ENCODE measurements around the gene MAPKAP1.

Gene MAPKAP1

GRCh38 chr9:125649315-125649714 is 57.7 kb downstream of the MAPKAP1 start:
- no peak for DNase-seq (ENCODE audit: extremely low spot score, insufficient read length, low read depth)
- FAIRE-seq, result peak; percentile 56

GRCh38 chr9:125648294-125648693 is 58.7 kb downstream of the MAPKAP1 start:
- FAIRE-seq (no peak), DNase-seq (ENCODE audit: extremely low spot score, insufficient read length, low read depth) (no peak)

- no peak for DNase-seq (ENCODE audit: extremely low spot score, insufficient read length, low read depth)
- FAIRE-seq, result peak; percentile 89
These were observed 60.3 kb downstream of the MAPKAP1 start for GRCh38 chr9:125646621-125647100.

GRCh38 chr9:125646217-125646616 is 60.8 kb downstream of the MAPKAP1 start:
- no peak for DNase-seq (ENCODE audit: extremely low spot score, insufficient read length, low read depth)
- no peak for FAIRE-seq

GRCh38 chr9:125644819-125645507 is 62.0 kb downstream of the MAPKAP1 start:
- FAIRE-seq (peak; percentile 55), DNase-seq (ENCODE audit: extremely low spot score, insufficient read length, low read depth) (no peak)

- DNase-seq (ENCODE audit: extremely low spot score, insufficient read length, low read depth) (no peak), FAIRE-seq (no peak)
These were observed 64.7 kb downstream of the MAPKAP1 start for GRCh38 chr9:125642311-125642710.

- peak; percentile 45 for FAIRE-seq
- no peak for DNase-seq (ENCODE audit: extremely low spot score, insufficient read length, low read depth)
These were observed 68.0 kb downstream of the MAPKAP1 start for GRCh38 chr9:125639057-125639456.

- DNase-seq (ENCODE audit: extremely low spot score, insufficient read length, low read depth) (no peak), FAIRE-seq (peak; percentile 78)
These were observed 68.6 kb downstream of the MAPKAP1 start for GRCh38 chr9:125638239-125639045.

- no peak for DNase-seq (ENCODE audit: extremely low spot score, insufficient read length, low read depth)
- no peak for FAIRE-seq
These were observed 69.8 kb downstream of the MAPKAP1 start for GRCh38 chr9:125637241-125637640.

- FAIRE-seq, result no peak
These were observed 71.1 kb downstream of the MAPKAP1 start for GRCh38 chr9:125635888-125636287.

GRCh38 chr9:125634040-125634717 is 72.8 kb downstream of the MAPKAP1 start:
- FAIRE-seq, result peak; percentile 82
- no peak for DNase-seq (ENCODE audit: extremely low spot score, insufficient read length, low read depth)

More at GRCh38 chr9:125635888-125636287, 71.1 kb downstream of the MAPKAP1 start:
- DNase-seq (ENCODE audit: extremely low spot score, insufficient read length, low read depth), result no peak

GRCh38 chr9:125633116-125633745 is 73.8 kb downstream of the MAPKAP1 start:
- no peak for DNase-seq (ENCODE audit: extremely low spot score, insufficient read length, low read depth)
- FAIRE-seq, result no peak

GRCh38 chr9:125632321-125633115 is 74.5 kb downstream of the MAPKAP1 start:
- peak; percentile 28 for DNase-seq (ENCODE audit: extremely low spot score, insufficient read length, low read depth)
- peak; percentile 96 for FAIRE-seq

- peak; percentile 85 for FAIRE-seq
- DNase-seq (ENCODE audit: extremely low spot score, insufficient read length, low read depth), result no peak
These were observed 75.5 kb downstream of the MAPKAP1 start for GRCh38 chr9:125631391-125632085.

GRCh38 chr9:125630436-125630835 is 76.6 kb downstream of the MAPKAP1 start:
- no peak for FAIRE-seq
- DNase-seq (ENCODE audit: extremely low spot score, insufficient read length, low read depth), result no peak

GRCh38 chr9:125629446-125629845 is 77.6 kb downstream of the MAPKAP1 start:
- peak; percentile 51 for FAIRE-seq
- DNase-seq (ENCODE audit: extremely low spot score, insufficient read length, low read depth), result no peak

GRCh38 chr9:125626187-125626586 is 80.8 kb downstream of the MAPKAP1 start:
- FAIRE-seq, result no peak

GRCh38 chr9:125621170-125621569 is 85.8 kb downstream of the MAPKAP1 start:
- no peak for DNase-seq (ENCODE audit: extremely low spot score, insufficient read length, low read depth)
- no peak for FAIRE-seq

More at GRCh38 chr9:125626187-125626586, 80.8 kb downstream of the MAPKAP1 start:
- DNase-seq (ENCODE audit: extremely low spot score, insufficient read length, low read depth), result no peak

- FAIRE-seq, result no peak
- DNase-seq (ENCODE audit: extremely low spot score, insufficient read length, low read depth), result no peak
These were observed 86.8 kb downstream of the MAPKAP1 start for GRCh38 chr9:125620216-125620615.
